Medulla oblongata (tissue), 1 donor: ENCODE measurements around the gene U2AF1.
"Not testable (repeated sequence)": the region's sequence is repeated elsewhere in the genome, so short reads cannot be mapped to it uniquely, and the experiment has no call there.

ENCODE experiments used
- DNase-seq: peaks from one replicate; pipeline ENCODE4 v3.0.0-alpha.2; 2015; ENCODE audit errors: extremely low spot score

Gene U2AF1

GRCh38 chr21:43076643-43077042 is 30.7 kb downstream of the U2AF1 start:
- not testable (repeated sequence) for DNase-seq

- DNase-seq = not testable (repeated sequence)
Measured at GRCh38 chr21:43076023-43076637, 31.2 kb downstream of the U2AF1 start.

GRCh38 chr21:43075170-43076022 is 32.0 kb downstream of the U2AF1 start, which contains the start of gene CBS:
TSS of gene CBS (minus strand) at chr21:43075835. CDS start at chr21:43072193, 3,642 bp downstream.
- DNase-seq = not testable (repeated sequence)

- DNase-seq = not testable (repeated sequence)
Measured at GRCh38 chr21:43074401-43075169, 32.8 kb downstream of the U2AF1 start.

GRCh38 chr21:43072742-43073141 is 34.6 kb downstream of the U2AF1 start:
- DNase-seq = not testable (repeated sequence)

GRCh38 chr21:43069682-43070081 is 37.7 kb downstream of the U2AF1 start:
- DNase-seq = not testable (repeated sequence)

- DNase-seq = not testable (repeated sequence)
Measured at GRCh38 chr21:43068065-43068464, 39.3 kb downstream of the U2AF1 start.

GRCh38 chr21:43066690-43067089 is 40.7 kb downstream of the U2AF1 start:
- DNase-seq = not testable (repeated sequence)

GRCh38 chr21:43065991-43066390 is 41.4 kb downstream of the U2AF1 start:
- not testable (repeated sequence) for DNase-seq

GRCh38 chr21:43064265-43064917 is 43.0 kb downstream of the U2AF1 start:
- not testable (repeated sequence) for DNase-seq

- DNase-seq = not testable (repeated sequence)
Measured at GRCh38 chr21:43062955-43063664, 44.3 kb downstream of the U2AF1 start.

GRCh38 chr21:43053112-43053511 is 54.3 kb downstream of the U2AF1 start:
- not testable (repeated sequence) for DNase-seq

GRCh38 chr21:43045876-43046821 is 61.2 kb downstream of the U2AF1 start:
- not testable (repeated sequence) for DNase-seq

- DNase-seq = not testable (repeated sequence)
Measured at GRCh38 chr21:43045165-43045875, 62.0 kb downstream of the U2AF1 start.

- not testable (repeated sequence) for DNase-seq
Measured at GRCh38 chr21:43044547-43044946, 62.8 kb downstream of the U2AF1 start.

- not testable (repeated sequence) for DNase-seq
Measured at GRCh38 chr21:43043291-43043690, 64.1 kb downstream of the U2AF1 start.
